Measurements from ENCODE around the gene HIVEP1. TPM values are rescaled to one million over a fixed set of nuclear protein-coding genes. Genes with fewer than 3 reads are reported as not detected.
A peak's percentile ranks its signal among the peaks of the same experiment; 100 is the strongest.

HIVEP1 gene
- total RNA-seq, 2 experiments from 2014 or later, result 45.9 to 71.6 TPM

GRCh38 chr6:12009876-12010634 lies 2.1 kb upstream of the HIVEP1 start:
- Mint-ChIP-seq H3K4me1 (peaks cover 31% of the 10 kb centered on the region), H3K27ac (peak overlapping the region; percentile 98), H3K9me3 (ENCODE audit: low read depth) (peaks cover 7% of the 10 kb centered on the region), H3K4me3 (peak overlapping the region; percentile 94), H3K36me3 (ENCODE audit: low read depth) (peaks cover 30% of the 10 kb centered on the region), H3K27me3 (no peaks in the 10 kb centered on the region)
- ChIA-PET CTCF (interaction anchor here (0.6 to 0.8 kb wide), 3 partner anchors 62 to 837 kb away, joined by 3 read pairs; no protein-coding TSS in a partner anchor), POLR2A (interaction anchor here (0.7 to 1.0 kb wide), 3 partner anchors 56 to 1290 kb away, joined by 3 to 6 read pairs (median 3); no protein-coding TSS in a partner anchor)
- ATAC-seq, result no peak
- no peak for DNase-seq
- intact Hi-C loops (cut with DNase I, micrococcal nuclease), result loop anchor here (2.0 to 10.0 kb wide), 10 partner anchors 39 to 1702 kb away; partner anchors contain the start of genes RANBP9 (in 1 of the 2), SIRT5 (in 1 of the 2) and TFAP2A (in 1 of the 2)

DNA sequence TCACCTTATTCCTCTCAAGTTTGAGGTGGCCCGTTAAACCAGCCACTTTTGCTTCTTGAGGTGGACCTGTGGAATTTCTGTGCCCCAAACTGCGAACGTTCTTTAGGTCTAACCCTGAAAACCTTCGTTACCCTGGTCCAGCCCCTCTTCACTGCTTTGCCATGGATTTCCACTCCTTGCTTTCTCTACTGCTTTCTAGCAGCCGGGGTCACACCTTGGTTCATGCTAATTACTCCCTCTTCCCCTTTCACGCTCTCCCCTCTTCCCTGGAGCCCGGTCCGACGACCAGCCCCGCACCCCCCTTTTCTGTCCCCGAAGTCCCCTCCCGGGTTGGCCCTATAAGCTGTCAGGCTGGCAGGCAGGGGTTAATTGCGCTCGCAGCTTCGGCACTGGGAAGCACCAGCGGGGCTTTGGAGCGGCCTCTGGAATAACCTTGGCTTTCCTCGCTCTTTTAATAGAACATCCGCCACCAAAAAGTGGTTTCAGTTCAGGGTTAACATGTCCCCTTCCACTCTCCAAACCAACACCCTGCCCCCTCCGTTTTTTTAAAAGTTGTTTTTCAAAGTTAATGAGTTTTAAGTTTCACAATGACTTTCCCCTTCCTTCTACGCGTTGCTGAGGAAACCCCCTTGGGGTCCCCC lies 1.4 kb upstream of the HIVEP1 start:
- H3K4me1 Mint-ChIP-seq, result peaks cover 36% of the 10 kb centered on the region
- DNase-seq (peak; percentile 60), ATAC-seq (peak; percentile 31)
- CTCF ChIA-PET, result interaction anchor here (0.6 to 0.8 kb wide), 3 partner anchors 62 to 1581 kb away, joined by 3 read pairs; no protein-coding TSS in a partner anchor
- POLR2A ChIA-PET, result interaction anchor here (0.7 kb wide), 2 partner anchors 279 to 1291 kb away, joined by 3 to 6 read pairs; no protein-coding TSS in a partner anchor
- H3K27ac Mint-ChIP-seq, result peak overlapping the region; percentile 98
- peaks cover 37% of the 10 kb centered on the region for H3K36me3 Mint-ChIP-seq (ENCODE audit: low read depth)
- peaks cover 7% of the 10 kb centered on the region for H3K9me3 Mint-ChIP-seq (ENCODE audit: low read depth)
- intact Hi-C loops (cut with DNase I, micrococcal nuclease), result loop anchor here (1.0 to 10.0 kb wide), 14 partner anchors 42 to 1702 kb away; partner anchors contain the start of genes RANBP9 (in 1 of the 2), SIRT5 (in 1 of the 2), TFAP2A (in 1 of the 2) and TMEM170B (in 1 of the 2)
- H3K27me3 Mint-ChIP-seq, result no peaks in the 10 kb centered on the region
- peak overlapping the region; percentile 94 for H3K4me3 Mint-ChIP-seq

DNA sequence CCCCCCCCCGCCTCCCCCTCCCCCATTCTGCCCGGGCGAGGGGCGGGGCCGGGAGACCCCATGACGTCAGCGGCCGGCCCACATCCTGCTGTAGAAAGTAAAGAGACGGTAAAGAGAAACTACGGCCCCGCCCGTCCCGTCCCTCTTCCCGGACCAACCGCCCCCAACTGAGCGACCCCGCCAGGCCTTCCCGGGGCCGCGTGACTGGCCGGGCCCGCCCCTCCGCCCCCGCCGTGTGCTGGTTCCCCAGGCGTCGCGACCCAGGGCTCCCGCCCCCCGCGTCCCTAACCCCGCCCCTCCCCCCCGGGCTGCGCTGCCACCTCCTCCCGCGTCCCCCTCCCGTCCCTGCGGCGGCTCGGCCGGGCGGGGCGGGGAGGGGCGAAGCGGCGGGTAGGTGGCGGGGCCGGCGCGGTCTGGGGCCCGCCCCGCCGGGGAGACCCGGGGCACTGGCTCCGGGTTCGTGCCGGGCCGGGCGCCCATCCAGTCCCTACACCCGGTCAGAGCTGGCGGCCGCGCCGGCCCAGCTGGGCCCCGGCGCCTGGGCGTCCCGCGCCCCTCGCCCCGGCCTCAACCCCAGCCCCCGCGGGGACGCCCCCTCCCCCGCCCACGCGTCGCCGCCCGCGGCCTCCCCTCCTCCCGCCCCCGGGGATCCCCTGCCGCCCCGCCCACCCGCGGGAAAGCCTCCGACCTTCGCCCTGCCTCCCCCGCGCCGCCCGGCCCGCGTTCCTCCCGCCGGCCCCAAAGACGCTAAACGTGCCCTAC lies 655 bp upstream of the HIVEP1 start:
- Mint-ChIP-seq H3K4me3 (peak overlapping the region; percentile 96), H3K36me3 (ENCODE audit: low read depth) (peaks cover 44% of the 10 kb centered on the region), H3K27me3 (no peaks in the 10 kb centered on the region), H3K4me1 (peaks cover 39% of the 10 kb centered on the region), H3K27ac (peak overlapping the region; percentile 98), H3K9me3 (ENCODE audit: low read depth) (peaks cover 7% of the 10 kb centered on the region)
- ATAC-seq (peak; percentile 77), DNase-seq (peak; percentile 99)
- POLR2A ChIA-PET, result no interaction called here
- CTCF ChIA-PET, result interaction anchor here (0.6 kb wide), 1 partner anchor 1580 kb away, joined by 3 read pairs; no protein-coding TSS in a partner anchor
- intact Hi-C loops (cut with DNase I, micrococcal nuclease), result loop anchor here (1.0 to 10.0 kb wide), 15 partner anchors 41 to 1701 kb away; partner anchors contain the start of genes RANBP9 (in 1 of the 2), SIRT5 (in 1 of the 2), SMIM13 (in 1 of the 2) and TFAP2A (in 1 of the 2)

- ATAC-seq, result peak; percentile 36
- H3K4me3 Mint-ChIP-seq, result peak overlapping the region; percentile 96
- peak; percentile 90 for DNase-seq
- ChIA-PET CTCF (interaction anchor here (0.7 to 1.5 kb wide), 7 partner anchors 9 to 298 kb away, joined by 3 to 5 read pairs (median 3); no protein-coding TSS in a partner anchor), POLR2A (interaction anchor here (0.7 to 2.5 kb wide), 3 partner anchors 43 to 898 kb away, joined by 4 to 11 read pairs (median 5); no protein-coding TSS in a partner anchor)
- intact Hi-C loops (cut with DNase I, micrococcal nuclease), result loop anchor here (2.0 to 10.0 kb wide), 6 partner anchors 280 to 1700 kb away; partner anchors contain the start of genes RANBP9 (in 1 of the 2), SIRT5 (in 1 of the 2), SMIM13 (in 1 of the 2) and TFAP2A (in 1 of the 2)
- H3K9me3 Mint-ChIP-seq (ENCODE audit: low read depth), result peaks cover 10% of the 10 kb centered on the region
- H3K36me3 Mint-ChIP-seq (ENCODE audit: low read depth), result peaks cover 57% of the 10 kb centered on the region
- peak overlapping the region; percentile 96 for H3K27ac Mint-ChIP-seq
- peaks cover 44% of the 10 kb centered on the region for H3K4me1 Mint-ChIP-seq
- H3K27me3 Mint-ChIP-seq, result no peaks in the 10 kb centered on the region
Measured at GRCh38 chr6:12012558-12013306, 620 bp downstream of the HIVEP1 start.

- H3K9me3 Mint-ChIP-seq (ENCODE audit: low read depth), result peaks cover 10% of the 10 kb centered on the region
- H3K27me3 Mint-ChIP-seq, result no peaks in the 10 kb centered on the region
- peak overlapping the region; percentile 96 for H3K4me3 Mint-ChIP-seq
- POLR2A ChIA-PET, result interaction anchor here (0.7 to 2.5 kb wide), 3 partner anchors 43 to 898 kb away, joined by 4 to 11 read pairs (median 5); no protein-coding TSS in a partner anchor
- intact Hi-C loops (cut with DNase I, micrococcal nuclease), result loop anchor here (2.0 to 10.0 kb wide), 6 partner anchors 281 to 1699 kb away; partner anchors contain the start of genes RANBP9 (in 1 of the 2), SIRT5 (in 1 of the 2), SMIM13 (in 1 of the 2) and TFAP2A (in 1 of the 2)
- peaks cover 39% of the 10 kb centered on the region for H3K4me1 Mint-ChIP-seq
- peak overlapping the region; percentile 96 for H3K27ac Mint-ChIP-seq
- no peak for ATAC-seq
- H3K36me3 Mint-ChIP-seq (ENCODE audit: low read depth), result peaks cover 60% of the 10 kb centered on the region
- CTCF ChIA-PET, result interaction anchor here (0.7 to 1.5 kb wide), 10 partner anchors 8 to 358 kb away, joined by 3 to 5 read pairs (median 3); no protein-coding TSS in a partner anchor
- DNase-seq, result no peak
Measured at GRCh38 chr6:12013307-12013719, 1.2 kb downstream of the HIVEP1 start.

DNA sequence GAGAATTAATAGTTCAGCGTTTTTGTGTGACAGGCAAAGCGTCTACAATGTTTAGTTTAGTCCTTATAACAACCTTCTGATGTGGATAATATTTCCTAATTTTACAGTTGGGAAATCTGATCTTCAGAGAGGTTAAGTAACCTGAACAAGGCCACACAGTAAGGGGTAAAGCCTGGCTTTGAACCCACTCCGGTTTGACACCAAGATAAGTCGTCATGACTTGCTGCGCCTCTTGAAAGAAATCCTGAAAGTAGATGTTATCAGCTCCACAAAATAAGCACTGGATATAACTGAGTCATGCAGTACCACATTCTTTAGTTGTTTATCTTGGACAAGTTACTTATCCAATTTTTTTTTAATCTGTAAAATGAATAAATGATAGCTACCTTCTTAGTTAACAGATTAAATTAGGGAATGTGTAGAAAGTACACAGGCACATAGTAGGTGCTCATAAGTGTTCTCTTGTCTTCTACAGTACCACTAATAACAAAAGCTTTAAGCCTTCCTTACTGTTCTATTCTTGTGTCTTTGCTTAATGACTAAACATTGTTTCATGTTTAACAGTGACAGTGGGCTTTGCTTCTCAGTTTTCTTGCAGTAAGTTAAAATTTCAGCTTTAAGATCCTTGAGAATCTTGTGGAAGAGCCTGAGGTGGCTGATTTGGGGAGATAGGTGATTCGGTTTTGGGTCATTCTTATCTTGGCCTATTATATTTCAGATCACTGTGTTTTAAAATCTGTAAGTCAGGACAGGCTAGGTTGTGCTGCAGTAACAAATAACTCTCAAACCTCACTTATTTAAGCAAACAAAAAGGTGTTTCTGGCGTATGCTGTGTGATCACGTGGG lies 2.1 kb downstream of the HIVEP1 start:
- peak overlapping the region; percentile 47 for H3K27ac Mint-ChIP-seq

DNA sequence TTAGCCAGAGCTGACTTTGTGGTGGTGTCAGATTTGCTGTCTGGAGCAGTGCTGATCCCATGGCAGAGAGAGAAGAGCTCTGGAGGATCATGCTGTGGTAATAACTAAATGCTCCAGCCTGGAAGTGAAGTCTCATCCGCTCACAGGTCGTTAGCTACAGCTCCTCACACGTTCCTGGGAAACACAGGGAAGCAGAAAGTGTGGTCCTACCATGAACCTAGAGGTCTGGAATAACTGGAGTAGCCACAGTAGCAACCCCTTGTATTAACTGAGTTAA lies 2.7 kb downstream of the HIVEP1 start:
- H3K27me3 Mint-ChIP-seq, result no peaks in the 10 kb centered on the region
- ChIA-PET CTCF (interaction anchor here (0.6 to 1.5 kb wide), 3 partner anchors 8 to 360 kb away, joined by 3 to 4 read pairs (median 3); no protein-coding TSS in a partner anchor), POLR2A (no interaction called here)
- DNase-seq (no peak), ATAC-seq (no peak)
- H3K4me3 Mint-ChIP-seq, result peak overlapping the region; percentile 10
- peaks cover 53% of the 10 kb centered on the region for H3K4me1 Mint-ChIP-seq
- peaks cover 10% of the 10 kb centered on the region for H3K9me3 Mint-ChIP-seq (ENCODE audit: low read depth)
- H3K27ac Mint-ChIP-seq, result peak overlapping the region; percentile 47
- intact Hi-C loops (cut with DNase I, micrococcal nuclease), result loop anchor here (5.0 to 10.0 kb wide), 5 partner anchors 283 to 1697 kb away; partner anchors contain the start of genes RANBP9 (in 1 of the 2), SIRT5 (in 1 of the 2) and TFAP2A (in 1 of the 2)
- peaks cover 72% of the 10 kb centered on the region for H3K36me3 Mint-ChIP-seq (ENCODE audit: low read depth)

More for the DNA sequence above, 2.1 kb downstream of the HIVEP1 start:
- POLR2A ChIA-PET, result interaction anchor here (0.6 to 2.5 kb wide), 4 partner anchors 23 to 302 kb away, joined by 3 to 11 read pairs (median 4); no protein-coding TSS in a partner anchor
- no peak for ATAC-seq
- intact Hi-C loops (cut with DNase I, micrococcal nuclease), result loop anchor here (5.0 to 10.0 kb wide), 5 partner anchors 282 to 1698 kb away; partner anchors contain the start of genes RANBP9 (in 1 of the 2), SIRT5 (in 1 of the 2) and TFAP2A (in 1 of the 2)
- CTCF ChIA-PET, result interaction anchor here (0.6 to 1.5 kb wide), 7 partner anchors 9 to 359 kb away, joined by 3 to 4 read pairs (median 3); no protein-coding TSS in a partner anchor
- H3K4me1 Mint-ChIP-seq, result peaks cover 47% of the 10 kb centered on the region
- peak overlapping the region; percentile 96 for H3K4me3 Mint-ChIP-seq
- H3K9me3 Mint-ChIP-seq (ENCODE audit: low read depth), result peaks cover 10% of the 10 kb centered on the region
- H3K27me3 Mint-ChIP-seq, result no peaks in the 10 kb centered on the region
- DNase-seq, result no peak
- H3K36me3 Mint-ChIP-seq (ENCODE audit: low read depth), result peaks cover 66% of the 10 kb centered on the region

DNA sequence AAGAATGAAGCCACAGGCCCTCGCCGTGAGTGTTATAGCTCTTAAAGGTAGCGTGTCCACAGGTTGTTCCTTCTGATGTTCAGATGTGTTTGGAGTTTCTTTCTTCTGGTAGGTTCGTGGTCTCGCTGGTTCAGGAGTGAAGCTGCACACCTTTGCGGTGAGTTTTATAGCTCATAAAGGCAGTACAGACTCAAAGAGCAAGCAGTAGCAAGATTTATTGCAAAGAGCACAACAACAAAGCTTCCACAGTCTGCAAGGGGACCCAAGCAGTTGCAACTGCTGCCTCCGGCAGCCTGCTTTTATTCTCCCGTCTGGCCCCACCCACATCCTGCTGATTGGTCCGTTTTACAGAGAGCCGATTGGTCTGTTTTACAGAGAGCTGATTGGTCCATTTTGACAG lies 5.2 kb downstream of the HIVEP1 start:
- Mint-ChIP-seq H3K36me3 (ENCODE audit: low read depth) (peaks cover 80% of the 10 kb centered on the region), H3K4me3 (peak overlapping the region; percentile 10), H3K4me1 (peaks cover 67% of the 10 kb centered on the region), H3K27ac (peak overlapping the region; percentile 59), H3K27me3 (no peaks in the 10 kb centered on the region), H3K9me3 (ENCODE audit: low read depth) (peaks cover 10% of the 10 kb centered on the region)
- ChIA-PET POLR2A (no interaction called here), CTCF (interaction anchor here (0.6 kb wide), 1 partner anchor 271 kb away, joined by 3 read pairs; no protein-coding TSS in a partner anchor)
- intact Hi-C loops (cut with DNase I, micrococcal nuclease), result loop anchor here in 1 of 2 experiments (10.0 kb wide), 2 partner anchors 1558 to 1602 kb away; partner anchors contain the start of genes SIRT5 and TFAP2A
- ATAC-seq (no peak), DNase-seq (peak; percentile 53)

Measured in activated CD4-positive, alpha-beta T cell treated with anti-CD3 and anti-CD28 coated beads for 36 hours (primary cell).